HG03108 (cell line): ENCODE results near the gene CCDC40.
"Not testable (repeated sequence)": the region's sequence is repeated elsewhere in the genome, so short reads cannot be mapped to it uniquely, and the experiment has no call there.

Source experiments
- ATAC-seq: cut with Tn5 transposase; IDR thresholded peaks from one replicate; pipeline ENCODE4 v1.9.1; 2021; ENCODE audit warnings: moderate library complexity; ENCODE audit not compliant: unreplicated experiment

CCDC40 gene

DNA sequence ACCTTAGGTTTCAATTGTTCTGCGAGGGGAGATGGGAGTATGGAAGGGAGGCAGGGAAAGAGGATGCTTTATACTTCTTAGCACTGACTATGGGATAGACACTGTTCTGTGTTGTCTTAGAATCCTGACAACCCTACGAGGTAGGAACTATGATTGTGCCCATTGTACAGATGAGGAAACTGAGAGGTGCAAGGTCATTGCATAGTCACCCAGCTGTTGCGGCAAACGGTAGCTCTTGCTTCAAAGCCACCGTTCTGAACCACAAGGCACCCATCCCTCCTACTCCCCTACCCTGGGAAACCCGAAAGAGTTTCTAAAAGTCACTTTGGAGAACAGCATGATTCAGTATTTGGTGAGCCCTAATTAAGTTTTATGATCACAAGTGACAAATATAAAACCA is 7.5 kb downstream of the CCDC40 start:
- no peak for ATAC-seq

DNA sequence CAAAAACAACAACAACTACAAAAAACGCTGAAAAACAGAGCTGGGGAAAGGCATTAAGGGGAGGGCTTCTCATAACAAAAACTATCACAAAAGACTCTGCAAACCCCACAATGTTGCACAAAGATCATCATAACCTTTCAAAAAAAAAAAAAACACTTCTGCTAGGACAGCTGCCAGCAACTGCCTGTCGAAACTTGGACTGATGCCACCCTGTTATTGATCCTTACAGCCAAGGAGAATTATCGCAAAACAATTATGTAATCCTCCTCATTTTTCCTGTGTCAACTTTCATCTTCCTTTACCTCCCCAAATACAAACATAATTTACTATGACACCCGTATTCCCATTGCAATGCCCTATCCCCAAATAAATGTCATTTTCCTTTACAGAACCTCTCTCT is 9.3 kb downstream of the CCDC40 start:
- no peak for ATAC-seq

DNA sequence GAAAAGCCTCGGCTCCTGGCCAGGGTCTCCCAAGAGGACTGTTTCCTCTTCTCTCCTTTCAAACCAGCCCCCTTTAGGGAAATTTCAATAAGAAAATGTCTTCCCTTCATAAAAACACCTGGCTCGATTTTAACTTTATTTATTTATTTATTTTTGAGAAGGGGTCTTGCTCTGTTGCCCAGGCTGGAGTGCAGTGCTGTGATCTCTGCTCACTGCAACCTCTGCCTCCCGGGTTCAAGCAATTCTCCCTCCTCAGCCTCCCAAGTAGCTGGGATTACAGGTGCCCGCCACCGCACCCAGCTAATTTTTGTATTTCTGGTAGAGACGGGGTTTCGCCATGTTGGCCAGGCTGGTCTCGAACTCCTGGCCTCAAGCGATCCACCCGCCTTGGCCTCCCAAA is 10.3 kb downstream of the CCDC40 start:
- not testable (repeated sequence) for ATAC-seq

DNA sequence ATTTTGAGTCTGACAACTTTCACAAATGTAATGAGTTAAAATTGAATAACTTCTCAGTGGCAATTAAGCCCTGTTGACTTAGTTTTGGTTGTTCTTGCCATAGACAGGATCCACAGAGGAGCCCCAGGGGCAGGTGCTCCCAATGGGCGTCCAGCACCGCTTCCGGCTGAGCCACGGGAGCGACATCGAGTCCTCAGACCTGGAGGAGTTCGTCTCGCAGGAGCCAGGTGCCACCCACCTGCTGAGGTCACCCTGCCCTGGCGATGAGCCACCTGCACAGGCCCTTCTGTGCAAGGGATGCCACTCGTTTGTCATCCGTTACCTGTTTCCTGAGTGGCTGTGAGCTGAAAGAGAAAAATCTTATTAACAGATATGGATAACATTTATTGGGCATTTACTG is 10.7 kb downstream of the CCDC40 start:
- no peak for ATAC-seq

DNA sequence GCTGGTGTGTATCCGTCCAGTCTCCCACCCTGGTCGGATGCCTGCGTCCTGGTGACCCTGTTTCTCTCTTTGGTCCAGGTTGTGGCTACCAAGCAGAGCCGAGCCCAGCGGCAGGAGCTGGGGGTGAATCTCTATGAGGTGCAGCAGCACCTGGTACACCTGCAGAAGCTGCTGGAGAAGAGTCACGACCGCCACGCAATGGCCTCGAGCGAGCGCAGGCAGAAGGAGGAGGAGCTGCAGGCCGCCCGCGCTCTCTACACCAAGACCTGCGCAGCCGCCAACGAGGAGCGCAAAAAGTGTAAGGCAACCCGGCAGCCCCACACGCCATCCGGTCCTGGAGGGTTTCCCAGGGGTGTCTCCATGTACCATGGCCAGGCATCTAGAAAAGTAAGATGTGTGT is 13.5 kb downstream of the CCDC40 start:
- ATAC-seq = no peak

DNA sequence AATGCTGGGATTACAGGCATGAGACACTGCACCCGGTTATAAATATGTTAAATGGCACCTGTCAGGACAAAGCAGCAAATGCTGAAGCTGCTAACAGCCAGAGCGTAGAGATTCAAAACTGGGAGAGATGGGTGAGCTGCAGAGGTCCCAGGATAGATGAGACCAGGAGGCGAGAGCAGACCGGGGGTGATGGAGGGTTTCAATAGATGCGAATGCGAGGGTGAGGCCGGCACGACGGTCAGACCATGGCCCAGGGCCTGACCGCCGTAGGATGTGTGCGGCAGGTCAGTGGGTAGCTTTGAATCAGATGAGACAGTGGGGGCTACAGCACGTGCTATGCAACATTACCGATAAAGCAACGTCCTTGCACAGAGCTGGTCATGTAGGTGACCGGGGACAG is 14.3 kb downstream of the CCDC40 start:
- ATAC-seq = no peak

DNA sequence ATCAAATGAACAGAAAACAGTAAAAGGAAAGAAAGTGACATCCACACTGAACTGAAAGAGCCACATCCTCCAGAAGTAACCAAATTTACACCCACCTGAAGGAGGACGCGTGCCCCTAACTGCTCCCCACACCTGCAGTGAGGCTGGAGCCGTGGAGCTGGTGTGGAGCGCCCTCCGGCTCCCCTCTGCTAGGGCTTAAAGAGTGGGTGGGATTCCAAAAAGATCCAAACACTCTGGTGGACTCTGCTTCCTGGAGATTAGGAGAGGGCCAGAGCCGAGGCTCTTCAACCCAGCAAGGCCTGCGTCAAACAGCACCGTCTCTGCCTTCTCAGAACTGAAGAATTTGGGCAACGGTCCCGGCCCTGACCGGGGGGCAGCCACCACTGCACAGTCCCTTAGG is 15.2 kb downstream of the CCDC40 start:
- ATAC-seq = no peak

DNA sequence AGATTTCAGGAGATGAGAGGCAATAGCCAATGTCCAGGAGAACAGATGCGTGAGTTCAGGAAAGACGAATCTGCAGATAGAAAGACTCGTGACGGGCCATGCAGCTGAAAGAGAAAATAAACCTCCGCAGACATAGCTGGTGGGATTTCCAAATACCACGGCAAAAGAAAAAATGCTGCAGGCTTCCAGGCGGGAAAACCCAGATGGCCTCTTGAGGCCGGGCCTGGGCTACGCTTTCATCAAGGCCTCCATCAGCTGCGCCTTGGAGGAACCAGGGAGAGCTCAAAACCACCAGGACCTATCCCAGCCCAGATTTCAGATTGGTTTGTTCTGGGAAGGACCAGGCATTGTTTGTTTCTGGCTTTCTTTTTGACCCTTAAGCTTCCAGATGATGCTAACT is 16.7 kb downstream of the CCDC40 start:
- no peak for ATAC-seq

DNA sequence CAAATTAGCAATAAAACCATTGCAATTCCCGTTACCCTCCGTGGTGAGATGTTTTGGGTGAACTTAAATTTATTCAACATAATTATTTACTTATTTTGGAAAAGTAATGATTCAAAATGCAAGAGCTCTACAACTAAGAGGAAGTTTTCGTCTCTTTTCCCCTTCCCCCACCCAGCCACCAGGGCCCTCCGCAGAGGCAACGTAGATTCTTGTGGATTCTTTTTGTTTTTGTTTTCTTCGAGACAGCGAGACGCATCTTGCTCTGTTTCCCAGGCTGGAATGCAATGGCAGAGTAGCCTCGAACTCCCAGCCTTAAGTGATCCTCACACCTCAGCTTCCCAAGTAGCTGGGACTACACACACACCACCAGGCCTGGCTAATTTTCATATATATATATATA is 19.2 kb downstream of the CCDC40 start:
- no peak for ATAC-seq

DNA sequence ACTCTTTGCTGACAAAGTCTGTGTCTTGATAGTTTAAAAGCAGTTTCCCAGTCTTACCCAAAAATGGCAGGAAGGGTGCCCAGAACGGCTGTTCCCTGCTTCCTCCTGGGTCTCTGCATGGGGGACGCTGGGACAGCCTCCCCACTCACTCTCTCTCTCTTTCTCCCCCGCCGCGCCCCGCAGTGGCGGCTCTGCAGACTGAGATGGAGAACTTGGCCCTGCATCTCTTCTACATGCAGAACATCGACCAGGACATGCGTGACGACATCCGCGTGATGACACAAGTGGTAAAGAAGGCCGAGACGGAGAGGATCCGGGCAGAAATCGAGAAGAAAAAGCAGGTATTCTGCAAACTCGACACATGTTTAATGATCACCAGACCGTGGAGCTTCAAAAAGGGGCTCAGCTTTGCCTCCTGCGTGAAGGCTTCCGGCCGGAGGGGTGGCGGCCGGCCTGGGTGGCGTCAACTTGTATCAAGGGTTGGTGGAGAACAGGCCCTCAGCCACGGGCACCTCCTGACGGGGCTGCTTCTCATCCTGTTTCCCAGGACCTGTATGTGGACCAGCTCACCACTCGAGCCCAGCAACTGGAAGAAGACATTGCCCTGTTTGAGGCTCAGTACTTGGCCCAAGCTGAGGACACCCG is 22.0 kb downstream of the CCDC40 start:
- ATAC-seq = no peak

DNA sequence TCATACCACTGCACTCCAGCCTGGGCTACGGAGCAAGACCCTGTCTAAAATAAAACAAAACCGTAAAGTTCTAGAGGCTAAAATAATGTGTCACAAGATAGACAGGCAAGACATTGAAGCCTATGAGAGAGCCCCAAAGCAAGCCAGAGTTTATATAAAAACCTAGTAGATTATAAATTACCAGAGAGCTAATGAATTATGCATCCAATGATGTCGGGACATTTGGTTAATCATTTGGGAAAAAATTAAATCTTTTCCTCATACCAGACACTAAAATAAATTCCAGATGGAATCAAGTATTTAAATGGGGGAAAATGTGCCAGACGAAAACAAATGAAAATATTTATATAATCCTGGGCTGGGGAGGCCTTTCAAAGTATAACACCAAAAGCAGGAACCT is 24.2 kb downstream of the CCDC40 start:
- no peak for ATAC-seq

DNA sequence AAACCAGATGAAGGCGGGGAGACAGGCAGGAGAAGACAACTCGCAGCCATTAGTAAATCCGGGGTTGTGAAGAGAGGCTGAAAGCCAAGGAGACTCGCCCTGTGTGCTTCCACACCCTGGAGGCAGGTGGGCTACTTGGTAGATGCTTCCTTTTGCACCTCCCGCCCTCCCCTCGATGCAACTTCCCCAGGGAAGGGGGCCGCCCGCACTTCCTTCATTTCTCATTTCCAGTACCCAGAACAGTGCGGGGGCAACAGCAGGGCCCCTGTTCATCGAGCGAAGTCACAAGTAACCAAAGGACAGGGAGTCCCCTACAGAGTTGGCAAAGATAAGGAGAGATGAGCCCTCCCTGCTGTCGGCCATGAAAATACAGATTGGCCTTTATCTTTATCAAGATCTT is 25.0 kb downstream of the CCDC40 start:
- ATAC-seq = no peak

DNA sequence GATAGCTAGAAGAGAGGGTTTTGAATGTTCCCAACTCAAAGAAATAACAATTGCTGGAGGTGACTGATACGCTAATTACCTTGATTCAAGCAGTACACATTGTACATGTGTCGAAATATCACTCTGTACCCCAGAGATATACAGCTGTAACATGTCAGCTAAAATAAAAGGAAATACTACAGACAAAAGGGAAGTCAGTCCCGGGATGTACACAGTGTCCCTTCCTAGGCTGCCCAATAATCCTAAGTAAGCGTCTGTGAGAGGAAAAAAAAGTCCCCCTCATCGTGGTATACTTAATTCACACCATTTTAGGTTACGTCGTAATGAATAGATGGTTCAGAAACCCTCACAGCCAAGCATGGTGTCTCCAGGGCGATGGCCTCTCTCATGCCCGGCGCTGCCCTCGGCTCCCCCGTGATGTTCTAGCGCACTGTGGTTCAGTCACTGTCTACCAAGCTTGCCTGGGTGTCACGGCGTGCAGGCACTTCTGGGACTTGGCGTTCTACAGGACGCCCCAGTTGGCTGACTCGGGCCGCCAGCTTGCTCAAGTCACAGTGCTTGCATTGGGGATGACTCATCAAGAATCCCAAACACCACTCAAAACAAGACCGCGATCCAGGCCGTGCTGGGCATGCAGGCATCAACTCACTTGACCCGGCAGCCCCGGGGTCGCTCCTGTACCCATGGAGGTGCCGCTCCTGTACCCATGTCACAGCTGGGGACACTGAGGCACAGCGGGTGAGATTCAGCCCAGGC is 27.6 kb downstream of the CCDC40 start:
- ATAC-seq = no peak

DNA sequence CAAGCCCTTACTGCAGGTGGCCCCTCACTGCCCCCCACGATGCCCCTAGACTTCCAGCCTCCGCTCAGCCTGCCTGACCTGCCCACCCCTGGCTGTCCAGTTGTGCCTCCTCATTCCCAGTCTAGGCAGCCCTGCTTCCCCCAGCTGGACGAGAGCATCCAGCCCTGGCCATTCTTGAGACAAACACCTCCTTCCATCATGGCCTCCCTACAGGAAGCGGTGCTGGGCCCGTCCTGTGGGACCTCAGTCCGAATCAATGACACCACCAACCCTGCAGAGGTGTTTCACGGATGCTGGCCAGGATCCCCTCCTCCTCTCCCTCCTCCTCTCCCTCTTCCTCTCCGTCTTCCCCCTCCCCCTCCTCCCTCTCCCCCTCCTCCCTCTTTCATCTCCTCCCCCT is 28.3 kb downstream of the CCDC40 start:
- ATAC-seq = no peak

DNA sequence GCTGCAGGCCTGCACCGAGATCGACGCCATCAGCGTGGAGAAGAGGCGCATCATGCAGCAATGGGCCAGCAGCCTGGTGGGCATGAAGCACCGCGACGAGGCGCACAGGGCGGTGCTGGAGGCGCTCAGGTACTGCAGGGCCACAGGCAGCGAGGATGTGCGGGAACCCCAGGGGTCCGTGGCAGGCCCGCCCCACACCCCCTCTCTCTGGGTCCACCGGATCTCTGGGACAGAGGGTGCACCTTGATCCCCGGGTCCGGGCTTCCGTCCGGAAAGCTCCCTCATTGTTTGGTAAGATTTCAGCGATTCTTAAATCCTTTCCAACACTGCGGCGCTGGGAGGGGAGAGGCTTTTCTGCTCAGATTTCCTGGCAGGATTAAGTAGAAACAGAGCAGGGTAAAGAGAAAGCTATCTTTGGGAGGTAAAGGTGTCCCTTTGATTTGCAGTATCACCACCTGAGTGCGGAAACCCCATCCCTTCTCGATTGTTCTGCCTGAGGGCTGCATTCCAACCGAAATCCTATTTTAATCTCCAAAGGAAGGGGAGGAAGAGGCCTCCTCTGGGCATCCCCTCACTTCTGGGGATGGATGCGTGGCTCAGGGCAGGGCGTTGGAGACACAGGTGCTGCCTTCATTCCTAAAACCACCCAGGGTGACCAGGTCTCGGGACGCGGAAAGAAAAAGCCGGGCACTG is 29.2 kb downstream of the CCDC40 start:
- ATAC-seq = no peak

DNA sequence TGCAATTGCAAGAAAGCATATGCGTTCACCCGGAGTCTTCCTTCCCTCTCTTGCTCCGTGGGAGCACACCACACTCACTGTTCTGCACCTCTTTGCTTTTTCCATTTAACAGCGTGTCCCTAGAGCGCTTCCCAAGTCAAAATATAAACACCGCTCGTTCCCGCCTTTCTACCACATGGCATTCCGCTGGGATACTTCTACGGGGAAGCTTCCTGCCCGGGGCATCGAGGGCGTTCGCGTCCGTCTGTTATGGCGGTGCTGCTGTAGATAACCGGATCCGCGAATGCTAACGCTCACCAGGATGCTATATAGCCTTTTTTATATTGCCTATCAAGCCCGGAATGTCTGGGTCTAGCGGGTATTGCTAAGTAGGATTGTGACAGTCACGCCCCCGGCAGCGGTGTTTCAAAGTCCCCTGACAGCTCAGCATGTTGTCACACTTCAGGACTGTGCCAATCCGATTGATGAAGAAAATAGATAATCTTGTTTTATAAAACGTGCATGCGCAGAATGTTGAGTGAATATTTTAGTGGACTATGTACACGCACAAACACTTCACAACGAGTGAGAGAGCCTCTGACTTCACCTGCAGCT is 31.0 kb downstream of the CCDC40 start:
- no peak for ATAC-seq

DNA sequence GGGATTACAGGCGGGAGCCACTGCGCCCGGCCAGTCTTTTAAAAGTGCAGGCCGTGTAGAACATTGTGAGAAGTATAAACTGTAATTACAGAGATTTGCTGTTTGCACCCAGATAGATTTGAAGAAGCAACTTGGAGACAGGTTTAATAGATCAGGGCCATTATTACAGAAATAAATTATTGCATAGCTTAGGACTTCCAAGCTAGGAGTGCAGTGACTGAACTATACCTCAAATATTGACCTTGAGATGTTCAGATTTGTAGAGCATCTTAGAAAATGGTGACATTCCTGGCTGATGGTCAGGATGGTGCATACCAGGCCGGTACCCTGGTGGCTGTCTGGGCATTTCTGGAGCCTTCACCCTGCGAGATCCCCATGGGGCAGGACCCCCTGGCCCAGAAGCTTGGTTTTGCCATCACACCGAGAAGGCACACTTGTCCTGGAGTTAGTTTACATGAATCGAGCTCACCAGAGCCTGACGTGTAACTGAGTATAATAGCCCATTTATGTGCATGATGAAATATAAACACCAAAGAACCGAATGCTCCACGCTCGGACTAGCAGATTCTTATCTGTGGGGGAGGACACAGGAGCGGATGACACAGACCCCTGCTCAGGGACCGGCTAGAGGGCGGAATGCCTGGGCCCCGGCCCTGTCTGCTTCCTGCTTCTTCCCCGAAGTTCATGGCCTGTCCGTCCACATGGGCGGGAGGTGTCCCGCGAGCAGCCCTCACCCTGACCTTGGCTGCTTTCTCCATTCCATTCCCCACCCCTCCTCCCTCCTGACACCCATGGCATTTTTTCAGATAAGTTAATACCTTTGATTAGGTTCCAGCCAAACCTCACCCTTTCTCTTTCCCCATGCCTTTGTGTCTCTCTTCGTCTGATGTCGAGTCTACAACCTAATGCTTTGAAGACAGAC is 32.1 kb downstream of the CCDC40 start:
- no peak for ATAC-seq

DNA sequence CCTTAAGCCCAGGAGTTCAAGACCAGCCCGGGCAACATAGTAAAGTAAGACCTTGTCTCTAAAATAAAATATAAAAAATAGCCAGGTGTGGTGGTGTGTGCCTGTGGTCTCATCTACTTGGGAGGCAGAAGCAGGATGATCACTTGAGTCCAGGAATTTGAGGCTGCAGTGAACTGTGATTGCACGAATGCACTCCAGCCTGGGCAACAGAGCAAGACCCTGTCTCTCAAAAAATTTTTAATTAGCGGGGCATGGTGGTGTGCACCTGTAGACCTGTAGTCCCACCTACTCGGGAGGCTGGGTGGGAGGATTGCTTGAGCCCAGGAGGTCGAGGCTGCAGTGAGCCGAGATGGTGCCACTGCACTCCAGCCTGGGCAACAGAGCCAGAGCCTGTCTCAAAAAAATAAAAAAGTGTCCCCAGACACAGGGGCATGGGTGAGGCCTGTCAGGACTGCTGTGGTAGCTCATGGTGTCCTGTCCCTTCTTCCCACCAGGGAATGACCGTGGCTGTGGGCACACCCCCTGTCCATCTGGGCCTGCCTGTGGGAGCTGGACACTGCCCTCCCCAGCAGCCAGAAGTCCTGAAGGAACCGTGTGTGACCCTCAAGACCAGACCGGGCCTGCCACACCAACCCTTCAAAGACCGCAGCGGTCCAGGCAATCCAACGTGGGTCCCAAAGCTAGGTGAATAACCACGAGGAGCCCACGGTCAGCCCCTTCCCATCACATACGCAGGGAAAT is 34.1 kb downstream of the CCDC40 start:
- ATAC-seq = no peak

DNA sequence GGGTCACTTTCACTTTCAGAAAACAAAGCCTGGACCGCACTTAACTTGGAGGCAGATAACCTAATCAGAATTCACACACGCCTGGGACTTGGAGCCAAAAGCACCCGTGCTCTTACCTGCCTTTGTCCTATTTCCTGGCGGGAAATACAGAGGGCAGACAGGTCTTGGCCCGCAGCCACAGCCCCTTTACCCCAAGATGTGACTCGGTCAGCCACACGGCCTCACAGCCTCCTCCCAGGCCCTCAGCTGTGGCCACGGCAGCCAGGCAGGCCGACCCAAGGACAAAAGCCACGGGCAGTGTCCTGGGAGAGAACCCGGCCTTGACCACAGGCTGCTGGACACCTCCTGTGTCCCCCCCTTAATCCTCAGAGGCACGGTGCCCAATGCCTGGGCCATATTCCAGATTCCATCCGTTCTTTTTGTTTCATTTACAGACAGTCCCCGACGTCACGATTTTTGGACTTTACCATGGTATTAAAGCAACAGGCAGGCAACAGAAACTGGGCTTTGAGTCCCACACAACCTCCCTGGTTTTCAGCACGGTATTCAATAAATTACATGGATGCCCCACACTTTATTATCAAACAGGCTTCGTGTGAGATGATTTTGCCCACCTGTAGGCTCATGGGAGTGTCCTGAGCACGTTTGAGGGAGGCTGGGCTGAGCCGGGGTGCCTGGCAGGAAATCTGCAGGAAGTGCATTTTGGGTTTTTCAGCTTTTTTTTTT is 34.8 kb downstream of the CCDC40 start:
- ATAC-seq = no peak
